Calu3 (cell line): ENCODE results near the gene TNNI3. TPM values are rescaled to one million over a fixed set of nuclear protein-coding genes. Genes with fewer than 3 reads are reported as not detected.
"Not testable (repeated sequence)": the region's sequence is repeated elsewhere in the genome, so short reads cannot be mapped to it uniquely, and the experiment has no call there.

ENCODE experiments used
- BruUV-seq: library from RNA; stranded (reverse); fragments of 400-500 nt; replicated peaks from 2 replicates; lab custom pipeline; 2021; lab: Mats Ljungman, UMichigan
- CTCF ChIA-PET: fragments of 300-600 bp; sonication (Branson Sonifier 250); formaldehyde crosslinking; loops from one replicate; lab custom pipeline; 2022; ENCODE audit warnings: antibody characterized with exemption; lab: Charles Lee
- DNase-seq: peaks from one replicate; pipeline ENCODE4 v3.0.0; 2022
- H3K27ac Mint-ChIP-seq: one replicate; pipeline ENCODE4 v1.8.0; 2022; ENCODE audit warnings: mixed read lengths; ENCODE audit not compliant: unreplicated experiment
- H3K27me3 Mint-ChIP-seq: one replicate; pipeline ENCODE4 v1.8.0; 2022; ENCODE audit warnings: mixed read lengths; ENCODE audit not compliant: unreplicated experiment
- H3K36me3 Mint-ChIP-seq: one replicate; pipeline ENCODE4 v1.8.0; 2022; ENCODE audit warnings: mild to moderate bottlenecking, moderate library complexity, mixed read lengths; ENCODE audit not compliant: insufficient read depth, unreplicated experiment
- H3K4me1 Mint-ChIP-seq: one replicate; pipeline ENCODE4 v1.8.0; 2022; ENCODE audit warnings: mild to moderate bottlenecking, low read depth, mixed read lengths; ENCODE audit not compliant: unreplicated experiment
- H3K4me3 Mint-ChIP-seq: one replicate; pipeline ENCODE4 v1.8.0; 2022; ENCODE audit warnings: mild to moderate bottlenecking, low read depth, moderate library complexity, mixed read lengths; ENCODE audit not compliant: unreplicated experiment
- H3K9me3 Mint-ChIP-seq: one replicate; pipeline ENCODE4 v1.8.0; 2022; ENCODE audit warnings: low read depth, mixed read lengths; ENCODE audit not compliant: unreplicated experiment
- CTCF ChIP-seq: fragments of 200-600 bp; IDR thresholded peaks from one replicate; pipeline ENCODE4 v1.8.0; 2022; ENCODE audit warnings: antibody characterized with exemption; ENCODE audit not compliant: unreplicated experiment
- intact Hi-C: fragments of 100-400 bp; cut with micrococcal nuclease; formaldehyde crosslinking; loops from one replicate; pipeline ENCODE4 v1.10.0; 2022; ENCODE audit not compliant: unreplicated experiment
- total RNA-seq: library from RNA; stranded (reverse); gene quantifications from 2 replicates; pipeline ENCODE4 v1.2.3, GENCODE V29; 2022

The TNNI3 gene
- total RNA-seq, 1 experiment from 2014 or later, result 1.3 TPM

- H3K27me3 Mint-ChIP-seq, result peaks cover 64% of the 10 kb centered on the region
- no TSS peak for BruUV-seq
Measured at GRCh38 chr19:55173186-55173713, 15.7 kb upstream of the TNNI3 start.

GRCh38 chr19:55172741-55173140 is 15.2 kb upstream of the TNNI3 start:
- peak overlapping the region; percentile 84 for H3K4me3 Mint-ChIP-seq
- H3K27ac Mint-ChIP-seq, result peak overlapping the region; percentile 1
- H3K36me3 Mint-ChIP-seq, result peaks cover 23% of the 10 kb centered on the region
- H3K27me3 Mint-ChIP-seq, result peaks cover 59% of the 10 kb centered on the region
- no peaks in the 10 kb centered on the region for H3K9me3 Mint-ChIP-seq
- no TSS peak for BruUV-seq
- DNase-seq, result no peak
- no peak for TF ChIP-seq CTCF
- peaks cover 23% of the 10 kb centered on the region for H3K4me1 Mint-ChIP-seq
- intact Hi-C loops, result loop anchor here (10.0 kb wide), 1 partner anchor 82 kb away; the partner anchor contains the start of gene PPP6R1
- CTCF ChIA-PET, result interaction anchor here (1.6 to 2.4 kb wide), 2 partner anchors 12 to 26 kb away, joined by 4 to 7 read pairs; no protein-coding TSS in a partner anchor

More at GRCh38 chr19:55173186-55173713, 15.7 kb upstream of the TNNI3 start:
- intact Hi-C loops, result loop anchor here (10.0 kb wide), 1 partner anchor 82 kb away; the partner anchor contains the start of gene PPP6R1
- Mint-ChIP-seq H3K36me3 (peaks cover 23% of the 10 kb centered on the region), H3K4me3 (peak overlapping the region; percentile 84), H3K27ac (peak overlapping the region; percentile 1), H3K9me3 (no peaks in the 10 kb centered on the region), H3K4me1 (peaks cover 25% of the 10 kb centered on the region)
- TF ChIP-seq CTCF, result no peak
- DNase-seq, result no peak
- CTCF ChIA-PET, result interaction anchor here (0.6 to 2.4 kb wide), 6 partner anchors 9 to 210 kb away, joined by 3 to 9 read pairs (median 4); partner anchors contain the start of gene PTPRH

DNA sequence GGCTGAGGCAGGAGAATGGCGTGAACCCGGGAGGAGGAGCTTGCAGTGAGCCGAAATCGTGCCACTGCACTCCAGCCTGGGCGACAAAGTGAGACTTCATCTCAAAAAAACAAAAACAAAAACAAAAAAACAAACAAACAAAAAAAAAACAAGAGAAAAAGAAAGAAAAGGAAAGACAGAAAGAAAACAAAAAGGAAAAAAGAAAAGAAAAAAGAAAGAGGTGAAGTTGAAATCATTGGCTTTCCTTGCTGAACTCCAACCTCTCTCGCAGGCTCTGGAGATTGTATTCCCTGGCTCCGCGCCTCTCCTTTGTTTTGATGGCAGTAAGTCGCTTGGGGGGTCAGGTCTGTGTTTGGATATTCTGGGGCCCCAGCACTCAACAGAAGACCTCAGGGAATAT is 14.8 kb upstream of the TNNI3 start:
- Mint-ChIP-seq H3K4me3 (peak overlapping the region; percentile 84), H3K27me3 (peaks cover 54% of the 10 kb centered on the region), H3K36me3 (peaks cover 23% of the 10 kb centered on the region), H3K4me1 (peaks cover 23% of the 10 kb centered on the region), H3K27ac (peak overlapping the region; percentile 1)
- CTCF ChIA-PET, DNase-seq, BruUV-seq, H3K9me3 Mint-ChIP-seq: not testable (repeated sequence)
- intact Hi-C loops, result loop anchor here (10.0 kb wide), 1 partner anchor 82 kb away; the partner anchor contains the start of gene PPP6R1

DNA sequence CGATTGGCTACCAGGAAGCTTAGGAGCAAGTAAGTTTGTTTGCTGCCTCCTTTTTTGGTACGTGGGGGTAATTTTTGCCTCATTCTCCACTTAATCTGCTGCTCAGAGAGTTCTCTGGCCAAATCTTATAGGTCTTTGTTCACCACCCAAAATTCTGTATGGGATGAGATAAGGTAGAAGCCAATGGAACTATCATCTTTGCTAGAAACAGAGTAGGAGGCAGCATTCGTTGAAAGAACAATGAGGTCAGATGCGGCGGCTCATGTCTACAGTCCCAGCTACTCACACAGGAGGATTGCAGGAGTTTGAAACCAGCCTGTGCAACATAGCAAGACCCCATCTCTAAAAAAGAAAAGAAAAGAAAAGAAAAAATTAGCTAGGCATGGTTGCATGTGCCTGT is 13.9 kb upstream of the TNNI3 start:
- intact Hi-C loops, result loop anchor here (10.0 kb wide), 1 partner anchor 83 kb away; the partner anchor contains the start of gene PPP6R1
- Mint-ChIP-seq H3K36me3 (peaks cover 31% of the 10 kb centered on the region), H3K9me3 (no peaks in the 10 kb centered on the region), H3K27me3 (peaks cover 46% of the 10 kb centered on the region), H3K27ac (no peak overlapping the region), H3K4me1 (peaks cover 23% of the 10 kb centered on the region), H3K4me3 (peak overlapping the region; percentile 84)
- no peak for TF ChIP-seq CTCF
- no peak for DNase-seq
- CTCF ChIA-PET, result interaction anchor here (0.6 to 0.9 kb wide), 2 partner anchors 8 to 117 kb away, joined by 3 read pairs; partner anchors contain the start of gene SYT5
- BruUV-seq, result no TSS peak

DNA sequence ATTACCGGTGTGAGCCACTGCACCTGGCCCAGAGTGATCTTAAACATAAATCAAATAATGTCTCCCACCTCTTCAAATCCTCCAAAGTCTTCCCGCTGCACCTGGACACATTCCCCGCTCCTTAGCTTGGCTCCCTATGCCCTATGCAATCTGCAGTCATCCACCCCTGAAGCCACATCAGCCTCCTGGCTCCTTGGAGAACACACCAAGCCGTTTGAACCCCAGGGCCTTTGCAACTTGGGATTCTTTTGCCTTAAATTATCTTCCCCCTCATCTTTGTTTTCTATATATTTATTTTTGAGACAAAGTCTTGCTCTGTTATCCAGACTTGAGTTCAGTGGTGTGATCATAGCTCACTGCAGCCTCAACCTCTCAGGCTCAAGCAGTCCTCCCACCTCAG is 11.6 kb upstream of the TNNI3 start:
- no peaks in the 10 kb centered on the region for H3K9me3 Mint-ChIP-seq
- no peak overlapping the region for H3K4me3 Mint-ChIP-seq
- no peak for TF ChIP-seq CTCF
- CTCF ChIA-PET, result no interaction called here
- H3K4me1 Mint-ChIP-seq, result peaks cover 23% of the 10 kb centered on the region
- H3K27me3 Mint-ChIP-seq, result peaks cover 41% of the 10 kb centered on the region
- BruUV-seq, result no TSS peak
- H3K27ac Mint-ChIP-seq, result no peak overlapping the region
- intact Hi-C loops, result no loop called here
- H3K36me3 Mint-ChIP-seq, result peaks cover 41% of the 10 kb centered on the region
- no peak for DNase-seq
